GM18507 (cell line): Measurements from ENCODE around the gene CREM.
A peak's percentile ranks its signal among the peaks of the same experiment; 100 is the strongest.
"Not testable (repeated sequence)": the region's sequence is repeated elsewhere in the genome, so short reads cannot be mapped to it uniquely, and the experiment has no call there.

Source experiments
- DNase-seq: peaks from one replicate; pipeline ENCODE4 v3.0.0; 2011; ENCODE audit warnings: low read depth; ENCODE audit not compliant: insufficient read length; ENCODE audit errors: extremely low spot score
- FAIRE-seq: peaks from 2 replicates; lab custom pipeline; 2011; peaks lifted over from hg19 to GRCh38; lab: Jason Lieb, UNC

CREM gene

GRCh38 chr10:35214607-35215020 is 88.0 kb downstream of the CREM start:
- FAIRE-seq (no peak), DNase-seq (no peak)

GRCh38 chr10:35215107-35215506 is 88.5 kb downstream of the CREM start:
- DNase-seq (no peak), FAIRE-seq (no peak)

GRCh38 chr10:35216303-35216905 is 89.8 kb downstream of the CREM start:
- DNase-seq (no peak), FAIRE-seq (peak; percentile 18)

- not testable (repeated sequence) for DNase-seq, FAIRE-seq
These were observed 90.3 kb downstream of the CREM start for GRCh38 chr10:35216956-35217355.

GRCh38 chr10:35217455-35217854 is 90.8 kb downstream of the CREM start:
- DNase-seq, result no peak

GRCh38 chr10:35218339-35218955 is 91.8 kb downstream of the CREM start:
- peak; percentile 84 for FAIRE-seq
- DNase-seq, result peak; percentile 45

More at GRCh38 chr10:35217455-35217854, 90.8 kb downstream of the CREM start:
- FAIRE-seq, result no peak

- no peak for FAIRE-seq
- no peak for DNase-seq
These were observed 92.6 kb downstream of the CREM start for GRCh38 chr10:35219292-35219691.

GRCh38 chr10:35219891-35220890 is 93.5 kb downstream of the CREM start:
- DNase-seq (no peak), FAIRE-seq (no peak)

GRCh38 chr10:35223016-35223415 is 96.4 kb downstream of the CREM start:
- FAIRE-seq (no peak), DNase-seq (no peak)

- no peak for DNase-seq
- FAIRE-seq, result no peak
These were observed 97.5 kb downstream of the CREM start for GRCh38 chr10:35224045-35224740.

- DNase-seq (no peak), FAIRE-seq (no peak)
These were observed 98.6 kb downstream of the CREM start for GRCh38 chr10:35225204-35225603.

- FAIRE-seq (peak; percentile 21), DNase-seq (no peak)
These were observed 99.9 kb downstream of the CREM start for GRCh38 chr10:35226507-35226906.

GRCh38 chr10:35228058-35228457 is 101.4 kb downstream of the CREM start:
- FAIRE-seq (no peak), DNase-seq (no peak)

GRCh38 chr10:35231646-35232045 is 105.0 kb downstream of the CREM start:
- FAIRE-seq (no peak), DNase-seq (no peak)

GRCh38 chr10:35232527-35232926 is 105.9 kb downstream of the CREM start:
- FAIRE-seq (no peak), DNase-seq (no peak)

GRCh38 chr10:35234073-35234472 is 107.4 kb downstream of the CREM start:
- FAIRE-seq, result no peak
- no peak for DNase-seq

GRCh38 chr10:35236739-35237138 is 110.1 kb downstream of the CREM start:
- DNase-seq (no peak), FAIRE-seq (no peak)

GRCh38 chr10:35237766-35238512 is 111.3 kb downstream of the CREM start:
- no peak for FAIRE-seq
- no peak for DNase-seq

GRCh38 chr10:35244549-35244948 is 117.9 kb downstream of the CREM start:
- no peak for DNase-seq

More at GRCh38 chr10:35244549-35244948, 117.9 kb downstream of the CREM start:
- FAIRE-seq, result no peak
